ENCODE data around the gene LYRM7. TPM values are rescaled to one million over a fixed set of nuclear protein-coding genes. Genes with fewer than 3 reads are reported as not detected.

The LYRM7 gene
- 8.4 and 12.1 TPM in 2 replicates for total RNA-seq

DNA sequence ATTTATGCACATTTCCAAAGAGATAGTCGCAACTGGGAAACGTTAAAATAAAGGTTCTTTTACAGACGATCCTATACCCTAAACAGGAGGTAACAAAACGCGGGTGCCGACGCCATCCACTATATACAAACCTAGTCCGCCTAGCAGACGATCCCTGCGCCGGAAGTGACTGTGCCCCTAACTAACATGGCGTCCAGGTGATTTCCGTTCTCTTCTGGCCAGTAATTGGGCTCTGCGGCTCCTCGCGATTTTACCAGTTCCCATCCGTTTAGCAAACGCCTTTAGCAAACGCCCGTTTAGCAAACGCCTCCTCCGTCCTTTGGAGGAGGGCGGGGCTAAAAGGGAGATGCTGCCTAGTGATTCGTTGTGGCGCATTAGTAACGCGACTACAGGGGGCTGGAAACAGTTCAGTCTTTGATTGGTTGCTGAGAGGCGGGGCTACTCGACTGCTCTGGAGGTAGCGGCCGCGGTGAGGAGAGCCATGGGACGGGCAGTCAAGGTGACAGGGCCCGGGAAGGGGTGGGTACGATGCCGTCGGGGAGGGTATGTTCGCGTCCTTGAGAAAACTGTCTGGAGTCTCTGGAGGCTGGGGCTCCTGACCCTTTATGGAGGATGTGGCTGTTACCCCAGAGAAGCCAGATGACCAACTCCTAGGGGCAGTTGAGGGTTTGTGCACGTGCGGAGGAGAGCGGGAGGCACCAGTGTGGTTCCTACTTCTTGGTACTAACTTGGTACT lies at the start of gene LYRM7:
Gene LYRM7, plus strand, starts transcription at position 405 of the 736 bp plus-strand sequence. Its CDS starts 77 bp downstream, at position 482.

DNA sequence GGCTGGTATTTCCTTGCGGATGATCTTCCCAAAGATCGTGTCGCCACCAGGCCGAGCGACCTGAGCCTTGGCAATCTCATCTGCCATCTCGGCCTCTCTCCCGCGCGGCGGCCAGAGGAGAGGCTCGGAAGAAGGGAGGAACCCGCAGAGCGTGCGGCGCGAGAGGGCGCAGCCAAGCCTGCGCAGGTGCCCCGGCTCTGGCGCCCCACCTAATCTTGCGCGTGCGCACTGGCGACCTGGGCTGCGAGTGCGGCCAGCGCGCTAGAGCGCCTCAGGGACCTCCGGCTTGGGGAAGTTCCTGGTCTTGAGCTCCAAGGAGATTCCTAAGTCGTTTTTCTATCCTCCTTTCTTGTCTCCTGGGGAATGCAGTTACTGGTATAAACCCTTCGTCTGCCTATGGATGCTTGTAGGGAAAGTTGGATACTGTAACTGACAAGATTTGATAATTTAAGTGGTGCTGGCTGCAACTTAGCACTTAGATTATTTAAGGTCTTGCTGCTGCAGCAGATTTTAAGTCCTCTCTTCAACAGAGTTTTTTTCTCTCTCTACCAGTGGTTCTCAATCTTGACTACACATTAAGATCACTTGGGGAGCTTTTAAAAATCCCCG lies 5.5 kb upstream of the LYRM7 start, which contains the start of gene HINT1:
Gene HINT1, minus strand, starts transcription at position 138 of the 609 bp plus-strand sequence. Its CDS starts 51 bp downstream, at position 87.

Other genes with a start within 250 kb of the LYRM7 start
- gene HINT1, start 5.7 kb upstream of the LYRM7 start, total RNA-seq = 91.1 and 104 TPM in 2 replicates
- gene CDC42SE2, start 93.1 kb downstream of the LYRM7 start, total RNA-seq = 19.7 and 20.1 TPM in 2 replicates

Data from smooth muscle cell of the pulmonary artery (primary cell).